GM23338 (cell line): ENCODE measurements around the gene C15orf40. TPM values are rescaled to one million over a fixed set of nuclear protein-coding genes. Genes with fewer than 3 reads are reported as not detected.
"Not testable (repeated sequence)": the region's sequence is repeated elsewhere in the genome, so short reads cannot be mapped to it uniquely, and the experiment has no call there.

Experiments used
- ATAC-seq: fragments of 200-7000 bp; cut with Tn5 transposase; 3 replicates; pipeline ENCODE4 v1.9.1; 2020
- DNase-seq: peaks from one replicate; pipeline ENCODE4 v3.0.0-alpha.2; 2015; ENCODE audit warnings: low spot score
- H2AFZ ChIP-seq: fragments of 200-600 bp; sonication (generic); 2 replicates; pipeline ENCODE4 v1.8.0; 2016; ENCODE audit warnings: antibody characterized with exemption, mild to moderate bottlenecking, moderate library complexity
- H3F3A ChIP-seq: fragments of 200-600 bp; sonication (generic); replicated peaks from 2 replicates; pipeline ENCODE4 v1.8.0; 2017; ENCODE audit warnings: antibody characterized with exemption, mixed run types, low read depth
- H3K27ac ChIP-seq: fragments of 200-600 bp; sonication (generic); 2 replicates; pipeline ENCODE4 v1.6.1; 2016; ENCODE audit warnings: low read depth
- H3K27me3 ChIP-seq: fragments of 200-600 bp; sonication (generic); 2 replicates; pipeline ENCODE4 v1.8.0; 2016; ENCODE audit warnings: mild to moderate bottlenecking, mixed run types, moderate library complexity; ENCODE audit not compliant: insufficient read depth
- H3K36me3 ChIP-seq: fragments of 200-600 bp; sonication (generic); 2 replicates; pipeline ENCODE4 v1.8.0; 2016; ENCODE audit warnings: mild to moderate bottlenecking; ENCODE audit not compliant: insufficient read depth
- H3K4me1 ChIP-seq: fragments of 200-600 bp; sonication (generic); 2 replicates; pipeline ENCODE4 v1.8.0; 2016; ENCODE audit warnings: mild to moderate bottlenecking, moderate library complexity; ENCODE audit not compliant: insufficient read depth
- H3K4me2 ChIP-seq: fragments of 200-600 bp; sonication (generic); 2 replicates; pipeline ENCODE4 v1.7.1; 2017; ENCODE audit warnings: mixed run types
- H3K4me3 ChIP-seq: fragments of 200-600 bp; sonication (generic); 2 replicates; pipeline ENCODE4 v1.6.1; 2016; ENCODE audit warnings: mixed run types
- H3K79me2 ChIP-seq: fragments of 200-600 bp; sonication (generic); replicated peaks from 2 replicates; pipeline ENCODE4 v1.8.0; 2017; ENCODE audit warnings: mild to moderate bottlenecking; ENCODE audit not compliant: insufficient read depth
- H3K9me2 ChIP-seq: fragments of 200-600 bp; sonication (generic); 2 replicates; pipeline ENCODE4 v1.8.0; 2017; ENCODE audit not compliant: insufficient read depth
- H4K20me1 ChIP-seq: fragments of 200-600 bp; sonication (generic); replicated peaks from 2 replicates; pipeline ENCODE4 v1.8.0; 2017; ENCODE audit warnings: mild to moderate bottlenecking; ENCODE audit not compliant: insufficient read depth
- H3K27ac Mint-ChIP-seq: 2 replicates; pipeline ENCODE4 v1.8.0; 2020; ENCODE audit warnings: inconsistent platforms, mild to moderate bottlenecking, moderate library complexity, mixed read lengths
- H3K27me3 Mint-ChIP-seq: 3 replicates; pipeline ENCODE4 v1.8.0; 2022; ENCODE audit warnings: low read depth, mild to moderate bottlenecking, moderate library complexity, mixed read lengths, inconsistent platforms; ENCODE audit not compliant: insufficient read depth, poor library complexity
- H3K36me3 Mint-ChIP-seq: 3 replicates; pipeline ENCODE4 v1.8.0; 2021; ENCODE audit warnings: low read depth, mild to moderate bottlenecking, inconsistent platforms, moderate library complexity, mixed read lengths
- H3K4me1 Mint-ChIP-seq: 3 replicates; pipeline ENCODE4 v1.8.0; 2020; ENCODE audit warnings: mild to moderate bottlenecking, inconsistent platforms, mixed read lengths
- H3K4me3 Mint-ChIP-seq: 3 replicates; pipeline ENCODE4 v1.8.0; 2021; ENCODE audit warnings: moderate library complexity, mild to moderate bottlenecking, inconsistent platforms, mixed read lengths
- H3K9me3 Mint-ChIP-seq: 3 replicates; pipeline ENCODE4 v1.8.0; 2020; ENCODE audit warnings: moderate library complexity, mild to moderate bottlenecking, inconsistent platforms, mixed read lengths
- CREB1 ChIP-seq: fragments of 250-450 bp; sonication (Bioruptor Pico); IDR thresholded peaks from 2 replicates; pipeline ENCODE4 v1.5.0; 2020; ENCODE audit warnings: low read depth, mild to moderate bottlenecking, moderate library complexity
- CTCF ChIP-seq, 2 experiments: fragments of 200-600 bp in 1 of 2; sonication (generic) in 1 of 2; conservative IDR thresholded peaks; 2 replicates each; pipeline versions ENCODE4 v1.5.1 to v1.6.1; 2016 to 2017; ENCODE audit warnings: antibody characterized with exemption in 2 of 2, low read depth in 2 of 2, mild to moderate bottlenecking in 2 of 2, moderate library complexity in 1 of 2
- NANOG ChIP-seq: IDR thresholded peaks from 2 replicates; pipeline ENCODE4 v1.6.1; 2016; ENCODE audit warnings: antibody characterized with exemption, borderline replicate concordance
- POLR2AphosphoS5 ChIP-seq: IDR thresholded peaks from 2 replicates; pipeline ENCODE4 v1.6.1; 2016; ENCODE audit warnings: antibody characterized with exemption, low read depth
- ZNF114 ChIP-seq: fragments of 250-450 bp; sonication (Bioruptor Pico); IDR thresholded peaks from 2 replicates; pipeline ENCODE4 v1.5.0; 2020; ENCODE audit warnings: mild to moderate bottlenecking, moderate library complexity
- ZNF462 ChIP-seq: fragments of 250-450 bp; sonication (Bioruptor Pico); IDR thresholded peaks from 2 replicates; pipeline ENCODE4 v1.5.0; 2020; ENCODE audit warnings: mild to moderate bottlenecking, moderate library complexity
- polyA plus RNA-seq: library from polyadenylated mRNA; unstranded; fragments of >200 nt; fragmentation: Nextera tagmentation; extraction: Ambion mirVana; gene quantifications from 2 replicates; pipeline ENCODE4 v1.2.1, GENCODE V29; 2016
- total RNA-seq: library from RNA; depleted of rRNA; stranded (reverse); fragments of >200 nt; shearing (Covaris generic); gene quantifications from 2 replicates; pipeline ENCODE4 v1.2.3, GENCODE V29; 2014; rRNA removed

The C15orf40 gene
- total and polyA plus RNA-seq, 2 experiments from 2014 or later: 7.3 to 26.3 TPM

- TF ChIP-seq ZNF462: no peak
- no peak for TF ChIP-seq NANOG
- TF ChIP-seq ZNF114 (CRISPR knock-in tag): no peak
- no peak for TF ChIP-seq CTCF (conservative IDR thresholded peaks at IDR 0.05; ENCODE audit: low read depth in 2 of 2)
- no peak for TF ChIP-seq POLR2AphosphoS5
- TF ChIP-seq CREB1: no peak
Measured at GRCh38 chr15:82942691-82943090, 68.7 kb downstream of the C15orf40 start (continued).

GRCh38 chr15:82939678-82940077 is 71.8 kb downstream of the C15orf40 start:
- H3K9me3 Mint-ChIP-seq, H3K27me3 ChIP-seq, H3K36me3 ChIP-seq, H3K4me2 ChIP-seq, H3K9me2 ChIP-seq, H3K4me3 Mint-ChIP-seq, H3K27me3 Mint-ChIP-seq, H4K20me1 ChIP-seq, H3K27ac ChIP-seq, H2AFZ ChIP-seq, H3K79me2 ChIP-seq, H3K4me3 ChIP-seq, H3K36me3 Mint-ChIP-seq, H3K4me1 ChIP-seq, H3K4me1 Mint-ChIP-seq, H3F3A ChIP-seq, H3K27ac Mint-ChIP-seq, DNase-seq, ATAC-seq: not testable (repeated sequence)

Other genes starting within 250 kb of the C15orf40 start
- gene FSD2, start 205.6 kb downstream of the C15orf40 start, total RNA-seq: 0.08 TPM in 1 of 2 replicates, not detected in the other
- 0.18 and 0.37 TPM in 2 replicates for gene FSD2, start 205.6 kb downstream of the C15orf40 start, polyA plus RNA-seq
- gene WHAMM, start 202.0 kb downstream of the C15orf40 start, total RNA-seq: 2.2 and 8.3 TPM in 2 replicates
- 4.1 and 4.2 TPM in 2 replicates for gene WHAMM, start 202.0 kb downstream of the C15orf40 start, polyA plus RNA-seq
- 23.9 and 30.9 TPM in 2 replicates for gene HOMER2, start 58.9 kb downstream of the C15orf40 start, total RNA-seq
- gene HOMER2, start 58.9 kb downstream of the C15orf40 start, polyA plus RNA-seq: 9.2 and 10.8 TPM in 2 replicates
- 27.4 and 29.2 TPM in 2 replicates for gene RAMAC, start 25.4 kb downstream of the C15orf40 start, total RNA-seq
- 50.7 and 58.6 TPM in 2 replicates for gene RAMAC, start 25.4 kb downstream of the C15orf40 start, polyA plus RNA-seq
- gene BTBD1, start 55.6 kb upstream of the C15orf40 start, total RNA-seq: 66.1 and 70.3 TPM in 2 replicates
- gene BTBD1, start 55.6 kb upstream of the C15orf40 start, polyA plus RNA-seq: 11.5 and 12.6 TPM in 2 replicates
- gene TM6SF1, start 96.0 kb upstream of the C15orf40 start, total RNA-seq: 0.80 and 1.8 TPM in 2 replicates
- gene TM6SF1, start 96.0 kb upstream of the C15orf40 start, polyA plus RNA-seq: 1.5 TPM in 1 of 2 replicates, not detected in the other
- gene HDGFL3, start 196.2 kb upstream of the C15orf40 start, total RNA-seq: 67.1 and 68.6 TPM in 2 replicates
- gene HDGFL3, start 196.2 kb upstream of the C15orf40 start, polyA plus RNA-seq: 131 and 135 TPM in 2 replicates